IPS-11a (cell line): ENCODE results near the gene POLA2.

ENCODE experiments used
- H3K4me3 ChIP-seq: one replicate; pipeline ENCODE4 v1.5.1; 2013; ENCODE audit warnings: low read depth, low read length, control low read depth

Gene POLA2

GRCh38 chr11:65305501-65306268, 43.9 kb downstream of the POLA2 start:
- H3K4me3 ChIP-seq: no peak overlapping the region

DNA sequence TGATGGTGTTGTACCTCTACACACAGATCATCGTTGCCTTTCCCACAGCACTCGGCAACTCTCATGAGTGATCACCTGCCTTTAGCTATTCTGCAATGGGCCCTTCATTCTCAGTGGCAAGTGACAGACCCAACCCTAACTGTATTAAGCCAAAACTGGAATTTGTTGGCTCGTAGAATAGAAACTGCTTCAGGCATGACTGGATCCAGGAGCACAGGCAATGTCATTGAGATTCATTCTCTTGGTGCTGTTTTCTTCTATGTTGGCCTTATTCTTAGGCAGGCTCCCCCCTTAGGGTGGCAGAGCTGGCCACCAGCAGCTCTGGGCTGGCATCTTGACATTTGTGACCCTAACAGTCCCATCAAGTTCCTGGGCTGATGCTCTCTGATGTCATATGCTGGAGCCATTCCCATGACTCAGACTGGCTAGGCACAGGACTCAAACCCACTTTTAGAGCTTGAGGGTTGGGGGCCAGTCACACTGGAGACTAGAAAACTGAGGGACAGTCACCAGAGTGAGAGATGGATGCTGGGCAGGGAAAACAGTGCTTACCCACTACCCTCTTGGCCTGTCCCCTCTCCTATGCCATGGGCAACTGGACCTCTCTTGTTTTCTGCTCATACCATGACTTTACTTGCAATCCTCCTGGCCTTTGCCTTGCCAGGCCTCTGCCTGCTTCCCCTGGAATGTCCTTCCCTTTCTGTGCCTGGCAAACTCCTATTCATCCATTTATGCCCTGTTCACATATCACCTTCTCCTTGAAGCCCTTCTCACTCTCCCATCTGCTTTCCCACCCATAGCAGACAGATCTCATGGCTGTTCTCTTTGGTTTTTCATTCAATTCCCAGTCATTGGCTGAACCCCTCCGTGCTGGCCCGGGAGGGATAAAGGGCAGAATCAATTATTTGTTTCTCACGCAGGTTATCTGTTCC, 45.8 kb downstream of the POLA2 start:
- no peak overlapping the region for H3K4me3 ChIP-seq

DNA sequence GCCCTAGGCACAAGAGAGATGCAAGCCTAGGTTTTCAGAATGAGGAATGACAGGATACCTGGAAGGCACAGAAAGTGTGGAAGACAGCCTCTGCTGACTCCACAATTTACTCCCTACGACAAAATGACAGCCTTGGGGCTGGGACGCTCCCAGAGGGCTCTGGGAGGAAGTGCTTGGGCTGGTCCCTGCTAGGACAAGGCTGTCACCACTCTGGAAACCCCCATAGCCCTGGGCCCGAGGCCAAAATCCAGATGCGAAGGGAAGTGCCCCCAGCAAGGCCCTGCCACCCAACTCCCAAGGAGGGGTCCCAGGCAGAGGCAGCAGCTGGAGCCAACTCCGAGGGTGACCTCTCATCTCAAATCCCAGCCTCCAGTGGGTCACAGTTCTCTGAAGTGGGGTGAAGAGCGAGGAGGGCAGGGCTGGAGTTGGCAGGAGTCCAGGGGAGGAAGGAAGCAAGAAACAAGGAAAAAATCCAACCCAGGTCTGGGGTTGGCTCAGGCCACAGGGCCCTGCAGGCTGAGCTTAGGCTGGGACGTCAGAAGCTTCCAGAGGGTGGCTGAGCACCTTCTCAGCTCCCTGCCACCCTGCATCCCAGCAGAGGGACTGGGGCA, 46.6 kb downstream of the POLA2 start:
- H3K4me3 ChIP-seq: no peak overlapping the region

- no peak overlapping the region for H3K4me3 ChIP-seq
Measured at GRCh38 chr11:65309006-65309405, 47.2 kb downstream of the POLA2 start.

DNA sequence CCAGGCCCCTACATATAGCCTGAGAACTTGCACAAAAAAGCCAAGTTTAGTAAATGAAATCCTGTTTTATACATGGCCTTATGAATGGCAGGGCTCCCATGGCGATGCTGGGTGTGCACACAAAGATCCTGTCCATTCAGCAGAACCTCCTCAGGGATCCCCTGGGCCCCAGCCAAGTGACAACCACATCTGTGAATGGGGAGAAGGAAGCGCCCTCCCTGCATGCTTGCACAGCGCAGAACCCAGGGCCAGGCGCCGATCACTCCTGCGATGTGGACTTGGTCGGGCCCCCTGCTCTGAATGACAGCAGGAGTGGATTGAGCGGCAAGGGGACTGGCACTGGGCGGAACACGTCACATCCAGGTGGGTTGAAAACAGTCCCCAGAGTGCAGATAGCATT, 48.5 kb downstream of the POLA2 start:
- H3K4me3 ChIP-seq: no peak overlapping the region

GRCh38 chr11:65310736-65311135, 49.0 kb downstream of the POLA2 start:
- H3K4me3 ChIP-seq: no peak overlapping the region

DNA sequence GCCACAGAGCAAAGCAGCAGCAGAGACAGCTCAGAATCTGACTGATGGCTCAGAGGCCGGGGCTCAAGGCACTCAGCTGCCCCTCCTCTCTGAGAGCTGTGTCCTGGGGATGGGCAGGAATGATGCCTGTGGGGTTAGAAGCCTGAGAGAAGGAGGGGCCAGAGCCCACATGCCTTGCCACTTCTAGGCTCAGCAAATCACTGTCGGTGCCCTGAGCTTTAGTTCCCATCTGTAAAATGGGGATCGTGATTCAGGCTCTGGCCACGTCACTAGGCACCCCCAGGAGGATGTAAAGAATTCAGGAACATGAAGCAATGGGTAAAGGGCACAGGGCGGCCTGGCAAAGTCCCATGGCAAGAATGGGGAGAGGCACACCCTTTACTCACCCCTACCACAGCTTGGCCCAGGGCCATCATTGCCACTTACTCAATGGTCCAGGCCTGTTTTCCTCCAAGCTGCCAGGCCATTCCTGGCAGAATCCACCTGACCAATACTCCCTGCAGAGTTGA, 49.5 kb downstream of the POLA2 start:
- no peak overlapping the region for H3K4me3 ChIP-seq

- H3K4me3 ChIP-seq: peak within 1 kb of the TSS; percentile 83
Measured at GRCh38 chr11:65314501-65315203, 52.9 kb downstream of the POLA2 start, which contains the start of gene CDC42EP2. CDC42EP2 (plus strand) TSS chr11:65314866; CDS start chr11:65320899, 6,033 bp downstream.

GRCh38 chr11:65315204-65315865, 53.6 kb downstream of the POLA2 start:
- H3K4me3 ChIP-seq: peak overlapping the region; percentile 83

DNA sequence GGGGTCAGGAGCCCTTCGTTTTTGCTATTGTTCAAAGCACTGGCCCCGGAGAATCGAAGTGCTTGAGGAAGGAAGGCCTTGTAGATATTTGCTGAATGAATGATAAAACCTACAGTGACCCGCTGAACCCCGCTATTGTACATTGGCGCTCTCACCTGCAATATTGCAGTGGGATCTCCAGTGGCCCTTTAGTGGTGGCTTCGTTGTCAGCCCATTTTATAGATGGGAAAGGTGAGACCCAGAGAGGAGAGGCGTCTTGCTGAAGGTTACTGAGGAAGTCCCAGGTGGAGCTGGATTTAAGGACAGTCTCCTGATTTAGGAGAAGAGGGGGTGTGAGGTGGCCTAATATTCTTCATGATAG, 54.1 kb downstream of the POLA2 start:
- H3K4me3 ChIP-seq: peak overlapping the region; percentile 83

DNA sequence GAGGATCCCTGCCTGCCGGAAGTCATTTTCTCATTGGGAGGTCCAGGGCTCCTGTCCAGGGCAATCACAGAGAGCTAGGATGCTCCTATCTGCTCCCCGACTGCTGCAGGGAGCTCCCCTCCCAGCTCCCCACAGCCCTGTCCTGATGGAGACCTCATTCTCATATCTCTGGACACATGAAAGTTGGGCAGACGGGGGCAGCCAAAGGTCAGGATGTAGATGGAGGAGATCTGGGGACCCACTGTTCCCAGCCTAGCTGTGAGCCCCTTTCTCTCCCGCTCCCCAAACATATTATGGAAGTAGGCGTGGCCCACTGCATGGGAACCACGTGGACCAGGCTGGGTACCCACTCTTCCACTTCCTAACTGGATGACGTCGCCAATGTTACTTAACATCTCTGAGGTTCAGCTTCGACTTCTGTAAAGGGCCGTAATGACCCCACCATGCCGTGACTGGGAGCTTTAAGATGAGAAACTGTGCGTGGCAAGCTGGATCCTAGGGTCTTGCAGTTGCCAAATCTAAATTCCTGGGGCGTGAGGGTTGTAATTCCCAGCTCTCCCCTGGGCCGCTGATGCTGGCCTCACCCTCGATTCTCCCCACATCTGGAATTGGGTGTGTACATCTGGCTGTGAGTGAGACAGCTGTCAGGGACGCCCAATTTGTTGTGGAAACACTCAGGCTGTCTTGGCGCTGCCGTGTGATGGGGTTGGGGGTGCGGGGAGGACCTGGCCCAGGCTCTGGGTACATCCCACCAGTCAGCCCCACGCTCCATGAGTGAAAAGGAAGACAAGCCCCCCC, 54.7 kb downstream of the POLA2 start:
- no peak overlapping the region for H3K4me3 ChIP-seq

- no peak overlapping the region for H3K4me3 ChIP-seq
Measured at GRCh38 chr11:65317025-65317786, 55.4 kb downstream of the POLA2 start.

DNA sequence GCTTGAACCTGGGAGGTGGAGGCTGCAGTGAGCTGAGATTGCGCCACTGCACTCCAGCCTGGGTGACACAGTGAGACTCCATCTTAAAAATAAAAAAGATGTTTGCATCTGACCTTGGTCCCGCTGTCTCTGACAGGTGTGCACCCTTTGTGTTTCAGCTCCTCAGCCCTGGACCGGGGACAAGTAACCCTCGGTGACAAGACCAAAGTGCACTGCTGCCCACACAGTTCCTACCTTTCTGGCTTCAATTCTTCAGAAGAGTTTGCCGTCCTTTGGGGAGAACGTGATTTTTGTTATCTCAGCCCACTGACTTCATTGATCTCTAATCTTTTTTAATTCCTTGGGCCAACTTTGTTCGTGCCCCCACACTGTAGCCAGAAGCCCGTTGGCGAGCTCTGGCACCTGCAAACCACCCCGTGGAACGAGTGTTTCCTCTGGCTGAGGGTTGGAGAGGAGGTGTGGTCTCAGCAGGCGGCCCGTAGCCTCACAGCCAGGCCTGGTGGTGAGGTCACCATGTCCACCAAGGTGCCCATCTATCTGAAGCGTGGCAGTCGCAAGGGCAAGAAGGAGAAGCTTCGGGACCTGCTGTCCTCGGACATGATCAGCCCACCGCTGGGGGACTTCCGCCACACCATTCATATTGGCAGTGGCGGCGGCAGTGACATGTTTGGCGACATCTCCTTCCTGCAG, 58.8 kb downstream of the POLA2 start:
- H3K4me3 ChIP-seq: no peak overlapping the region

DNA sequence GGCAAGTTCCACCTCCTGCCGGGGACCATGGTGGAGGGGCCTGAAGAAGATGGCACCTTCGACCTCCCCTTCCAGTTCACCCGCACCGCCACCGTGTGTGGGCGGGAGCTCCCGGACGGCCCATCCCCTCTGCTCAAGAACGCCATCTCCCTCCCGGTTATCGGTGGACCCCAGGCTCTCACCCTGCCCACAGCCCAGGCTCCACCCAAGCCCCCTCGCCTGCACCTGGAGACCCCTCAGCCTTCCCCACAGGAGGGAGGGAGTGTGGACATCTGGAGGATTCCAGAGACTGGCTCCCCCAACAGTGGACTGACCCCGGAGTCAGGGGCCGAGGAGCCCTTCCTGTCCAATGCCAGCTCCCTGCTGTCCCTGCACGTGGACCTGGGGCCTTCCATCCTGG, 59.3 kb downstream of the POLA2 start:
- H3K4me3 ChIP-seq: no peak overlapping the region

DNA sequence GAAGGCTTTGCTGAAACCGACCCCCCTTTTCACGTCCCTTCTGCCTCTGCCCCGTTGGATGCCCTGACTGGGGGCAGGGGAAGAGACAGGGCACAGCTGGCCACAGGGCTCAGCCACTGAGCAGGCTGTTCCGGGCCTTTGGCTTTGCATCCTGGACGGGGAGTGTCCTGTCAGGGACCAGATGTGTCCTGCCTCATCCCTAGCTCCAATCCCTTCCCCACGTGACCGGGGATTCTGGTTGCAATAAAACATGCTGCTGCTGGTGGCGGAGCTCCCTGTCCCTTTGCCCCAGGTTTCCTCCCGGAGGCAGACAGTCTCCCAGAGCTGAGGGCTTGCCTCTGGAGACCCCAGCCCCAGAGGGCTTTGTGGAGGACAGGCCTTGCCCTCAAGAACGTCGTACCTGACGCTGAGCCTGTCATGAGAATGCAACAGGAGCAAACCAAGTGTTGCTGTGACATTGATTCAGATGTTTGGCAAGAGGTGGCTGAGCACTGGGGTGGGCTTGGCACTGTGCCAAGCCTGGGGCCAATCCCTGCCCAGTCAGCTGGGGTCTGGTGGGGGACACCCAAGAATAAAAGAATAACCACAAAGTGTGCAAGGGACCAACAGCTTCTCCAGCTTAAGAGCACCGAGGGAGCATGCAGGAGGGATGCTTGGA, 60.2 kb downstream of the POLA2 start:
- no peak overlapping the region for H3K4me3 ChIP-seq

DNA sequence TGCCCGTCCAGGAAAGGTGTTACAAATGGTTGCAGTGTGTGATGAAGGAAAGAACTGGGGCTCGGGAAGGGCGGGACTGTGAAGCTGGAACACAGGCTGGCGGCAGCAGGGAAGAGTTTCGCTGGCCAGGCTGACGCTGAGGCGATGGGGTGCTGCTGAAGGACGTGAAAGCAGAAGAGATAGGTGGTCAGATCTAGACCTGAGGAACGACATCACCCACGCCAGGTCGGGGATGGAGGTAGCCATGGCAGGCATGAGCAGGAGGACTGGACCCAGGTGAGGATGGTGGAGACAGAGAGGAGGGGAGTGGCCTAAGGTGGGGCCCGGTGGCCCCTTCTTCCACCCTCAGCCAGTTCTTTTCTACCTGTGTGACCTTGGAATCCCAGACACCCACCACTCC, 62.1 kb downstream of the POLA2 start:
- no peak overlapping the region for H3K4me3 ChIP-seq

- no peak overlapping the region for H3K4me3 ChIP-seq
Measured at GRCh38 chr11:65325435-65325834, 63.7 kb downstream of the POLA2 start.

DNA sequence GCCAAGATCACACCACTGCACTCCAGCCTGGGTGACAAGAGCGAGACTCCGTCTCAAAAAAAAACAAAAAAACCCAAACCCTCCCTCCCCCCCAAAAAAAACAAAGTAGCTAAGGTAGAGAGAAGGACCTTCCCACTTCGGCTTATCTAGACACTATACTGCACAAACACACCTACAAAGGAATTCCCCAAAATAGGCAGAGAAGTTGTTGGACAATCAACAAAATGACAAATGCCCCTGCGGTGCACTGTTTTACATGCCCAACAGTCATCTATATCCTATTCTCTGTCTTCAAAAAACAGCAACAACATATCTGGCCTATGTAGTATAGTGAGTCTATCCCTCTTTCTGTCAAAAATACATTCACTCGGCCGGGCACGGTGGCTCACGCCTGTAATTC, 65.3 kb downstream of the POLA2 start:
- H3K4me3 ChIP-seq: no peak overlapping the region
